ENCODE measurements around the gene VSTM2B.

- TF ChIP-seq EZH2 (IDR thresholded peaks at IDR 0.05; ENCODE audit: low read length) = no peak
- no peak for TF ChIP-seq CTCF (optimal IDR thresholded peaks at IDR 0.05 in 1 of 3, IDR thresholded peaks at IDR 0.05 in 1 of 3, conservative IDR thresholded peaks at IDR 0.05 in 1 of 3; ENCODE audit: extremely low read depth in 1 of 3, insufficient read depth in 2 of 3, low read length in 3 of 3)
Observed at GRCh38 chr19:29549105-29550070, 23.6 kb downstream of the VSTM2B start.
